HG03432 (cell line): ENCODE data around the gene AFM.

Experiments
- ATAC-seq: cut with Tn5 transposase; IDR thresholded peaks from one replicate; pipeline ENCODE4 v1.9.1; 2021; ENCODE audit warnings: mild to moderate bottlenecking, moderate library complexity; ENCODE audit not compliant: unreplicated experiment

The AFM gene

GRCh38 chr4:73450398-73451004, 31.0 kb upstream of the AFM start:
- no peak for ATAC-seq

GRCh38 chr4:73451404-73451803, 30.1 kb upstream of the AFM start:
- no peak for ATAC-seq

GRCh38 chr4:73451981-73452747, 29.4 kb upstream of the AFM start:
- ATAC-seq, result no peak

- no peak for ATAC-seq
These were observed 28.4 kb upstream of the AFM start for GRCh38 chr4:73452953-73453700.

GRCh38 chr4:73453701-73454005, 27.9 kb upstream of the AFM start:
- no peak for ATAC-seq

- ATAC-seq, result no peak
These were observed 26.6 kb upstream of the AFM start for GRCh38 chr4:73454920-73455319.

- no peak for ATAC-seq
These were observed 25.1 kb upstream of the AFM start for GRCh38 chr4:73456177-73457022.

GRCh38 chr4:73458184-73459047, 23.1 kb upstream of the AFM start:
- ATAC-seq, result no peak

GRCh38 chr4:73459048-73459421, 22.5 kb upstream of the AFM start:
- no peak for ATAC-seq

- ATAC-seq, result no peak
These were observed 20.5 kb upstream of the AFM start for GRCh38 chr4:73460913-73461522.

- no peak for ATAC-seq
These were observed 13.4 kb upstream of the AFM start for GRCh38 chr4:73468170-73468569.

- ATAC-seq, result no peak
These were observed 10.8 kb upstream of the AFM start for GRCh38 chr4:73470728-73471127.

GRCh38 chr4:73477176-73477575, 4.4 kb upstream of the AFM start:
- no peak for ATAC-seq

- no peak for ATAC-seq
These were observed 2.2 kb upstream of the AFM start for GRCh38 chr4:73479323-73479722.

- no peak for ATAC-seq
These were observed 3.5 kb downstream of the AFM start for GRCh38 chr4:73485085-73485484.

- no peak for ATAC-seq
These were observed 4.1 kb downstream of the AFM start for GRCh38 chr4:73485596-73485995.

GRCh38 chr4:73486497-73486896, 5.0 kb downstream of the AFM start:
- no peak for ATAC-seq

GRCh38 chr4:73487233-73487632, 5.7 kb downstream of the AFM start:
- ATAC-seq, result no peak

GRCh38 chr4:73499996-73500765, 18.6 kb downstream of the AFM start:
- no peak for ATAC-seq
